SU-DHL-6 (cell line): ENCODE data around the gene ABCB11.

Source experiments
- H2AFZ ChIP-seq: fragments of 200-600 bp; sonication (generic); 2 replicates; pipeline ENCODE4 v1.6.1; 2014; ENCODE audit warnings: low read depth, mild to moderate bottlenecking, moderate library complexity, mixed read lengths, antibody characterized with exemption, low read length; ENCODE audit not compliant: severe bottlenecking
- H3F3A ChIP-seq: fragments of 200-600 bp; shearing (Covaris generic); 2 replicates; pipeline ENCODE4 v1.6.0; 2016; ENCODE audit warnings: antibody characterized with exemption, mild to moderate bottlenecking; ENCODE audit not compliant: insufficient read depth
- H3K27ac ChIP-seq: fragments of 200-600 bp; sonication (generic); 2 replicates; pipeline ENCODE4 v1.5.1; 2016; ENCODE audit warnings: low read depth, mild to moderate bottlenecking, low read length, moderate library complexity, mixed read lengths
- H3K27me3 ChIP-seq: fragments of 200-600 bp; sonication (generic), shearing (Covaris generic); 2 replicates; pipeline ENCODE4 v1.6.0; 2014; ENCODE audit warnings: mild to moderate bottlenecking, low read length
- H3K36me3 ChIP-seq: fragments of 200-600 bp; sonication (generic); 2 replicates; pipeline ENCODE4 v1.6.1; 2014; ENCODE audit warnings: mild to moderate bottlenecking, low read length, mixed read lengths
- H3K4me2 ChIP-seq: fragments of 300-600, 200-600 bp; shearing (Covaris generic), sonication (generic); 2 replicates; pipeline ENCODE4 v1.6.0; 2014; ENCODE audit warnings: low read length, low read depth, mild to moderate bottlenecking; ENCODE audit not compliant: poor library complexity, severe bottlenecking
- H3K4me3 ChIP-seq: fragments of 200-600 bp; sonication (generic); 2 replicates; pipeline ENCODE4 v1.5.1; 2014; ENCODE audit warnings: antibody characterized with exemption, low read length, mild to moderate bottlenecking, mixed read lengths; ENCODE audit not compliant: insufficient read depth, poor library complexity, severe bottlenecking
- H3K79me2 ChIP-seq: fragments of 200-600 bp; sonication (generic); 2 replicates; pipeline ENCODE4 v1.6.1; 2014; ENCODE audit warnings: mild to moderate bottlenecking, low read length, moderate library complexity; ENCODE audit not compliant: insufficient read depth
- H3K9ac ChIP-seq: fragments of 200-600 bp; sonication (generic); 2 replicates; pipeline ENCODE4 v1.7.0; 2014; ENCODE audit warnings: mild to moderate bottlenecking, low read length
- H3K9me2 ChIP-seq: fragments of 200-600 bp; sonication (generic); replicated peaks from 2 replicates; pipeline ENCODE4 v1.6.1; 2014; ENCODE audit warnings: low read length; ENCODE audit not compliant: insufficient read depth
- H3K9me3 ChIP-seq: fragments of 200-600 bp; sonication (generic); 2 replicates; pipeline ENCODE4 v1.6.1; 2014; ENCODE audit warnings: low read length, mixed read lengths; ENCODE audit not compliant: insufficient read depth
- H4K20me1 ChIP-seq: fragments of 200-600 bp; sonication (generic); 2 replicates; pipeline ENCODE4 v1.6.1; 2014; ENCODE audit warnings: low read depth, mild to moderate bottlenecking, antibody characterized with exemption, low read length, moderate library complexity, mixed read lengths
- EZH2phosphoT487 ChIP-seq: fragments of 200-600 bp; sonication (generic), shearing (Covaris generic); conservative IDR thresholded peaks from 2 replicates; pipeline ENCODE4 v1.6.1; 2018; ENCODE audit warnings: mild to moderate bottlenecking, antibody characterized with exemption, low read length, moderate library complexity, mixed read lengths
- TF ChIP-seq, protein P1 (sequence below): fragments of 200-600 bp; sonication (generic); IDR thresholded peaks from one replicate; pipeline ENCODE4 v1.5.1; 2017; ENCODE audit warnings: antibody characterized with exemption, mild to moderate bottlenecking, low read length, moderate library complexity; ENCODE audit not compliant: insufficient read depth, poor library complexity, severe bottlenecking

ABCB11 gene

DNA sequence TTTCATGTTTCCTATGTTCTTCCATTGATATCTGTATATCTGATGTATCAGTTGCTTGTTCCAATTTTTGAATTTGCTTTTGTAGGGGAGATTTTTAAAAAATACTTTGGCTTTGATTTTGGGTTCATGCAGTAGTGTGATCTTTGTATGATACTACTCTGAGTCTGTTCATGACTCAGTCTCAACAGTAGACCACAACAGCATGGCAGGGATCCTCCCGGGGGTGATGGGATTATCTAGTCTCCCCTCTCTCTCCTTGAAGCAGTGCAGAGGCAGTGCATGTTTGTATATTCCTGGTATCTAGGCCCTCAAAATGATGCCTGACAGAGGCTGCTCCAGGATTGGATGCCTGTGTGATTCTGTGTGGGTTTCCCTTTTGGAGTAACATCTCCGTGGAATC, 74.7 kb downstream of the ABCB11 start:
- Histone ChIP-seq H4K20me1 (no peaks in the 10 kb centered on the region), H3K9me3 (no peaks in the 10 kb centered on the region), H3K9me2 (no peaks in the 10 kb centered on the region), H3K4me2 (no peak overlapping the region), H3K27me3 (no peaks in the 10 kb centered on the region), H3K36me3 (no peaks in the 10 kb centered on the region), H3F3A (no peaks in the 10 kb centered on the region), H3K79me2 (no peaks in the 10 kb centered on the region), H2AFZ (no peak overlapping the region), H3K9ac (no peak overlapping the region), H3K27ac (no peak overlapping the region), H3K4me3 (no peak overlapping the region)
- TF ChIP-seq, protein P1, sequence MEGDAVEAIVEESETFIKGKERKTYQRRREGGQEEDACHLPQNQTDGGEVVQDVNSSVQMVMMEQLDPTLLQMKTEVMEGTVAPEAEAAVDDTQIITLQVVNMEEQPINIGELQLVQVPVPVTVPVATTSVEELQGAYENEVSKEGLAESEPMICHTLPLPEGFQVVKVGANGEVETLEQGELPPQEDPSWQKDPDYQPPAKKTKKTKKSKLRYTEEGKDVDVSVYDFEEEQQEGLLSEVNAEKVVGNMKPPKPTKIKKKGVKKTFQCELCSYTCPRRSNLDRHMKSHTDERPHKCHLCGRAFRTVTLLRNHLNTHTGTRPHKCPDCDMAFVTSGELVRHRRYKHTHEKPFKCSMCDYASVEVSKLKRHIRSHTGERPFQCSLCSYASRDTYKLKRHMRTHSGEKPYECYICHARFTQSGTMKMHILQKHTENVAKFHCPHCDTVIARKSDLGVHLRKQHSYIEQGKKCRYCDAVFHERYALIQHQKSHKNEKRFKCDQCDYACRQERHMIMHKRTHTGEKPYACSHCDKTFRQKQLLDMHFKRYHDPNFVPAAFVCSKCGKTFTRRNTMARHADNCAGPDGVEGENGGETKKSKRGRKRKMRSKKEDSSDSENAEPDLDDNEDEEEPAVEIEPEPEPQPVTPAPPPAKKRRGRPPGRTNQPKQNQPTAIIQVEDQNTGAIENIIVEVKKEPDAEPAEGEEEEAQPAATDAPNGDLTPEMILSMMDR: no peak
- TF ChIP-seq EZH2phosphoT487: no peak

DNA sequence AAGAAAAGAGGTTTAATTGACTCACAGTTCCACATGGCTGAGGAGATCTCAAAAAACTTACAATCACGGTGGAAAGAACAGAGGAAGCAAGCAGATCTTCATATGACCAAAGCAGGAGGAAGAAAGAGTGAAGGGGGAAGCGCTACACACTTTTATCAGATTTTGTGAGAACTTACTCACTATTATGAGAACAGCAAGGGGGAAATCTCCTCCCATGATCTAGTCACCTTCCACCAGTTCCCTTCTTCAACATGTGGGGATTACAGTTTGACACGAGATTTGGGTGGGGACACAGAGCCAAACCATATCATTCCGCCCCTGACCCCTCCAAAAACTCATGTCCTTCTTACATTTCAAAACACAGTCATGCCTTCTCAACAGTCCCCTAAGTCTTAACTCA, 75.8 kb downstream of the ABCB11 start:
- no peak overlapping the region for H3K4me3 ChIP-seq
- H2AFZ ChIP-seq: no peak overlapping the region
- H3K27me3 ChIP-seq: no peaks in the 10 kb centered on the region
- H3K27ac ChIP-seq: no peak overlapping the region
- H3K36me3 ChIP-seq: no peaks in the 10 kb centered on the region
- H3F3A ChIP-seq: no peaks in the 10 kb centered on the region
- H4K20me1 ChIP-seq: no peaks in the 10 kb centered on the region
- no peaks in the 10 kb centered on the region for H3K9me3 ChIP-seq
- H3K9me2 ChIP-seq: no peaks in the 10 kb centered on the region
- no peaks in the 10 kb centered on the region for H3K79me2 ChIP-seq
- no peak overlapping the region for H3K9ac ChIP-seq
- no peak for TF ChIP-seq EZH2phosphoT487
- TF ChIP-seq, protein P1: no peak
- no peak overlapping the region for H3K4me2 ChIP-seq

- no peak overlapping the region for H3K9ac ChIP-seq
- no peak overlapping the region for H3K27ac ChIP-seq
- no peak overlapping the region for H2AFZ ChIP-seq
- H3K4me2 ChIP-seq: no peak overlapping the region
- TF ChIP-seq, protein P1: no peak
- no peak for TF ChIP-seq EZH2phosphoT487
- no peaks in the 10 kb centered on the region for H3K27me3 ChIP-seq
- H3K79me2 ChIP-seq: no peaks in the 10 kb centered on the region
- no peaks in the 10 kb centered on the region for H3K9me3 ChIP-seq
- no peaks in the 10 kb centered on the region for H3K9me2 ChIP-seq
- no peaks in the 10 kb centered on the region for H3K36me3 ChIP-seq
- no peak overlapping the region for H3K4me3 ChIP-seq
- H3F3A ChIP-seq: no peaks in the 10 kb centered on the region
- no peaks in the 10 kb centered on the region for H4K20me1 ChIP-seq
These were observed 76.9 kb downstream of the ABCB11 start for GRCh38 chr2:168954256-168954655.
